Endometrium (tissue), 2 donors: ENCODE data around the gene CTF1.
"Not testable (repeated sequence)": the region's sequence is repeated elsewhere in the genome, so short reads cannot be mapped to it uniquely, and the experiment has no call there.

Experiments
- FAIRE-seq: peaks from 2 replicates; lab custom pipeline; 2012; peaks lifted over from hg19 to GRCh38; lab: Jason Lieb, UNC
- donor health status: control.
- donor health status: control.

CTF1 gene

DNA sequence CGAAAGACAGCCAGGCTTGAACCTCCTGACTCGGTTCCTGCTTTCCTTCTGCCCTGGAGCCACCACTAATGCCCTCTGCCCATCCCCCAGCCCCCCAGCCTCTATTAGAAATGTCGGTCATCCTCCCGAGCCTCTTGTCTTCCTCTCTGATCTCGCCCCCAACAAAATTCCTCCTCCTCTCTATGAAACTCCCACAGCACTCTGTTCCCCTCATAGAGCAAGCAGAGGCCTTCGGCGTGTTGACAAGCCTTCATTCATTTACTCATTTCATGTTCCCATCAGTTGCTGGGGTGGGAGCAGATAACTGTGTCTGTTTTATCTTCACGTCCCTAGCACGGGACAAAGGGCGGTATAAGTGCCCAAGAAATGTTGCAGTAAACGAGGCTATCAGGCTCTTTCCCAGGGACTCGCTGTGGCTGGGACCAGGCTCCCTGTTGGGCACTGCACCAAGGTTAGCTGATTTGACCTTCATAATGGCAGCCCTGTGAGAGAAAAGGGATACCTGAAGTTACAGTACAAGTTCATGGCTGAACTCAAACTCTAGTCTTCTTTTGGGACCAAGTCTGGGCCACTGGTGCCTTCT is 34.7 kb downstream of the CTF1 start:
- FAIRE-seq = no peak

DNA sequence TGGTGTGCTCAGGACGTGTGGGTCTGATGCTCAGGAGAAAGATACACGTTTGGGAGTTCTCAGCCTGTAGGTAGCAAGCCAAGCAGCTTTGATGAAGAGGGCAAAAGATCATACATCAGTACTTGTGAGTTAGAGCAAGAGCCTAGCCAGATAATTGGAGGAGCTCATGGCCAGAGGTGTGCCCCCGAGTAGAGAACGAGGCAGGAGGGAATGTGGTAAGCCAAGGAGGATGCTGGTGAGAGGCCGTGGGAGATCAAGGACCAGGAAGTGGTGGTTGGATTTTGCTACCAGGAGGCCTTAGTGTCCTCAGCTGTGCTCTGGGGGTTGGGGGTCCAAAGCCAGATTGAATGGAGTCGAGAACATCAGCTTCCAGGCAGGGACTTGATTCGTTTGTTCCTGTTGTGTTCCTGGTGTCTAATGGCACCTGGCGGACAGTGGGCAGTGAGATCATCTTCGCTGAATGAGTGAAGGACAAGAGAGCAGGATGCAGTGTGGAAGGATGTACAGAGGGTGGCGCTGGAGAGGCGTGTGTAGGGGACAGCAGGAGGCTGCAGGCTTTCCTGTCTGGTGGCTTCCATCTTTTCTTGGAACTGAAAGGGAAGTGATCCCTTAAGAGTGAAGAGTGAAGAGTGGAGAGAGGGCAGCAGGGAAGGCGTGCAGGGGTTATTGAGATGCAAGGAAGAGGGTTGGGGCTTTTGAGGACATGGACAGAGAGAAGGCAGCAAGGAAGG is 38.6 kb downstream of the CTF1 start:
- FAIRE-seq = no peak

DNA sequence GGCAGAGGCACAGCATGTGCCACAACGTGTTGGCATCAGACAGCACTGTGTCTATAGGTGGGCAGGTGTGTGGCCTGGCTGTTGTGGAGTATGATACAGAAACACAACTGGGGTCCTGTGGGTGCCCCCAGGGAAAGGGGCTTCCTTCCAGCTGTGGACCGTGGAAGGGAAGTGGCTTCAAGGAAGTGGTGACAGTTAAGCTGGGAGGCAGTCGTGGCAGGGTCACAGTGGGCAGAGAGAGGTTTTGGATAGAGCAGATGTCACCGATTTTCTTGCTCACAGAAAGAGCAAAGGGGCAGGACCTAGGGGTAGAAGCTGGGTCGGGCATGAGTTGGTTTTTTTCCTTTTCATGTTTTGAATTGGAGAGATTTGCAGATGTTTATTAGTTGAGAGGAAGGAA is 41.3 kb downstream of the CTF1 start:
- FAIRE-seq = no peak

DNA sequence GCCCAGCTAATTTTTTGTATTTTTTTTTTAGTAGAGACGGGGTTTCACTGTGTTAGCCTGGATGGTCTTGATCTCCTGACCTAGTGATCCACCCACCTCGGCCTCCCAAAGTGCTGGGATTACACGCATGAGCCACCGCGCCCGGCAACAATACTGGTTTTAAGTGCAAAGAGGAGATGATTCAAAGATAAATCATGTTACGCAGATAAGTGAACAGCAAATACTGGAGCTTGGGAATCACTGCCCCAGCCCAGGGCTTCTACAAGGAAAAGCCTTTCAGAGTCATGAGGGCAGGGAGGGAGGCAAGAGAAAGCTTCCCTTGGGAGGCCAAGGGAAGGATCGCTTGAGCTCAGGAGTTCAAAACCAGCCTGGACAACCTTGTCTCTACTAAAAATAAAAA is 43.2 kb downstream of the CTF1 start:
- FAIRE-seq = not testable (repeated sequence)

DNA sequence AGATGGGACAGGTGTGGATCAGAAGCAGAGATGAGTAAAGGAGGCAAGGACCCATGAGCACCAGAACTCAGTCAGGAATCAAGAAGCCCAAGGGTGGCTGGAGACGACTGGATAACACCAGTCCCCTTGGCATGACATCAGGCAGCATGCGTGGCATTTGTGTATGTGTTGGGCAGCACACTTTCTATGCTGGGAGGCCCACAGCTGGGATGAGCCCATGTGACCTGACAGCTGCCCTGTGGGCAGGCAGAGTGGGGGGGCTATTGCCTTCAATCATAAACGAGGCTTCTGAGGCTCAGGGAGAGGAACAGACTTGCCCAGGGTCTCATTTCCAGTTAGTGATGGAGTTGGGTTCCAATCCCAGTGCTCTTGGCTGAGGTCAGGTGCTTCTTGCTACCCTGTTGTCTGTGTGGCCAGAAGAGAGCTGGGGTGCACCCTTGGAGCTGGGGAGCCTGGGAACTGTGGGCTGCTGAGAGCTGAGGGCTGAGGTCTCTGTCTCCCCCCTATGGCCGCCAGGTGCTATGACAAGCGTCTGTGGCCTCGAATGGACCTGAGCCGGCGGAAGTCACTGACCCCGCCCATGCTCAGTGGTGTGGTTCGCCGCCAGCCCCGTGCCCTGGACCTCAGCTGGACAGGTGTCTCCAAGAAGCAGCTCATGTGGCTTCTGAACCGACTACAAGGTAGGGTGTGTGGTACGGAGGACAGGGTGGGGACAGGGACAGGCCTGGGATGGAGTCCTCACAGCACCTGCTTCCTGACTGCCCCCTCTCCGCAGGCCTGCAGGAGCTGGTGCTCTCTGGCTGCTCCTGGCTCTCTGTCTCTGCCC is 45.4 kb downstream of the CTF1 start:
- FAIRE-seq = no peak

DNA sequence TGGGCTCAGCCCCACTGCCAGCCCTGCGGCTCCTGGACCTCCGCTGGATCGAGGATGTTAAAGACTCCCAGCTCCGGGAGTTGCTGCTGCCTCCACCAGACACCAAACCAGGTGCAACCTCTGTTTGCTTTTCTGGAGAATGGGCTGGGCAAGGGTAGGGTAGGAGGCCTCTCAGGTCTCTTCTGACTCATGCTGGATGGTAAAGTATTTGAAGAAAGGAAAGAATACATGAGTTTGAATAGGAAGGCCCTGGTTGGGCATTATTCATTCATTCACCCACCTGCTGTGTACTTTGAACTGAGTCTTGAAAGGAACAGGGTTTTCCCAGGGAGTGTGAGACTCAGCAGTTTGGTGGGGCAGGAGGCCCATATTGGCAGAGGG is 46.0 kb downstream of the CTF1 start:
- FAIRE-seq = no peak

DNA sequence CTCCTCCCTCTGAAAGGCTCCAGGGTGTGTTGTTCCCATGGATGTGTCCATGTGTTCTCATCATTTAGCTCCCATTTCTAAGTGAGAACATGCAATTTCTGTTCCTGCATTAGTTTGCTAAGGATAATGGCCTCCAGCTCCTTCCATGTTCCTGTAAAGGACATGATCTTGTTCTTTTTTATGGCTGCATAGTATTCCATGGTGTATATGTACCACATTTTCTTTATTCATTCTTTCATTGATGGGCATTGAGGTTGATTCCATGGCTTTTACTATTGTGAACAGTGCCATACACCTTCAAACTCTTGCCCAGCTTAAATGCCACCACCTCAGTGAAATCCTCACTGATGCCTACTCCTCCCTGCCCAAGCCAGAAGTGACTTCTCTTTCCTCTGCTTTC is 47.9 kb downstream of the CTF1 start:
- FAIRE-seq = no peak

DNA sequence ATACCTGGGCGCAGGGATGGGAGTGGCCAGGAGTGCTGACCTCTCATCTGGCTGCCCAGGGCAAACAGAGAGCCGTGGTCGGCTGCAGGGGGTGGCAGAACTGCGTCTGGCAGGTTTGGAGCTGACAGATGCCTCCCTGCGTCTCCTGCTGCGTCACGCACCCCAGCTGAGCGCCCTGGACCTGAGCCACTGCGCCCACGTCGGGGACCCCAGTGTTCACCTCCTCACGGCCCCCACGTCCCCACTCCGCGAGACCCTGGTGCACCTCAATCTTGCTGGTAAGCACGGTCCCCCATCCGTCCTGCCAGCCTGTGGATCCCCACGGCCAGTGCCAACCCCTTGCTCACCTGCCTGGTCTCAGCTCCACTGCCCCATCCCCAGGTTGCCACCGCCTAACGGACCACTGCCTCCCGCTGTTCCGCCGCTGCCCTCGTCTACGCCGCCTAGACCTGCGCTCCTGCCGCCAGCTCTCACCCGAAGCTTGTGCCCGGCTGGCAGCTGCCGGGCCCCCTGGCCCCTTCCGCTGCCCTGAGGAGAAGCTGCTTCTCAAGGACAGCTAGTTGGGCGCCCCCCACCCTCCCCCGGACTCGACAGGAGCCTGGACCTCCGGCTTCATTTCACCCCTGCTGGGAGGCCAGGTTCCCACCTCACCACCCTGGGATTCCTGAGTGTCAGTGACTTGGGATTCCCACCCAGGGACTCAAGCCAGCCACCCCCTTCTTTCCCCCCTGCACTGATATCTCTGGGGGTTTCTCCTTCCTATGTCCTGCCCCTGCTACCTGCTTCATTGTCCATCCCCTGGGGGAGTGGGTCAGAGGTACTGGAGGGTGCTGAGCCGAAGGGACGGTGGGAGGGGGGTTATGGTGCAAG is 50.5 kb downstream of the CTF1 start:
- FAIRE-seq = no peak

DNA sequence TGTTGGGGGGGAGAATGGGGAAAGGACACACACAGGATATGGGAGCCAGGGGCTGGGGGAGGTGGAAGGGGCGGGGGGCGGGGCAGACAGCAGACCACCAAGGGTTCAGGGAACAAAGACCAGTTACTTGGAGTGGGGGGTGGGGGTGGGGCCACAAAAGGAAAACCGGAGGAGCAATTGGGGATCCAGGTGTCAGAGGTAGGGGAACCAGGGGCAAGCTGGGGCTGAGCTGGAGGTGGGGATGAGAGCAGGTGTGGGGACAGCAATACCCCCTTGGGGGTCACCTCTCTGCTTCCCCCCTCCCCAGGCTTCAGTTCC is 51.1 kb downstream of the CTF1 start:
- FAIRE-seq = no peak

DNA sequence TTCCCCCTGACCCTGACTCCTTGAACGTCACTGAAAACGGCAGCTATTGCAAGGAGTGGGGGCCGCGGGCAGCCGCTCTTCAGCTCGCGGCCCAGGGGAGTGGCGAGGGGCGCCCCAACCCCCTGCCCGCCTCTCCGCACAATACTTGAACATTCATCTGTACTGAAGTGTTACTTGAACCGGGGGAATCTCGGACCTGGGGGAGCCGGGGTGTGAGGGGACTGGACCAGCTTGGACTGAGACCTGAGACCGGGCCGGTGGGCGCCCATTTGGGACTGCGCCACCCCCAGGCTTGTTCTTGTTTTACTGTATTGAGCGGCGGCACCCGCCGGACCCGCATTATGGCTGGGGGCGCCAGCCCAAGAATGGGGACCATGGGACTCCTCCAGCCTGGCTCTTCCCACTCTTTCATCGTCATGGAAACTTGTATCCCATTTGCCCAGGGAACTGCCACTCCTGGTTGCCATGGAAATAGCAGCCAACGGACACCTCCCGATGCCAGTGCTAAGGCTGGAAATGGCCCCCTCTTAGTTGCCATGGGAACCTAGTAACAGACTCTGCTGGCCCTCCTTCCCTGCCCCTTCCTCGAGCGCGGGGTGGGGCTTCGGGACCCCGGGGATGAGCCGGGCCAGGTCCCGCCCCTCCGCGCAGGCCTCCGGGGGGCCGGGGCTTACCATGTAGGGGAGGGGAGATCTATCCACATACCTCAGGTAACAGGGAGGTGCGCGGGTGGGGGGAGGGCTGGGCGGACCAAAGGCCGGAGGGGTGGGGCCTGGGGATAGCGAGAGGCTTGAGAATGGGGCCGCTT is 51.6 kb downstream of the CTF1 start:
- no peak for FAIRE-seq

DNA sequence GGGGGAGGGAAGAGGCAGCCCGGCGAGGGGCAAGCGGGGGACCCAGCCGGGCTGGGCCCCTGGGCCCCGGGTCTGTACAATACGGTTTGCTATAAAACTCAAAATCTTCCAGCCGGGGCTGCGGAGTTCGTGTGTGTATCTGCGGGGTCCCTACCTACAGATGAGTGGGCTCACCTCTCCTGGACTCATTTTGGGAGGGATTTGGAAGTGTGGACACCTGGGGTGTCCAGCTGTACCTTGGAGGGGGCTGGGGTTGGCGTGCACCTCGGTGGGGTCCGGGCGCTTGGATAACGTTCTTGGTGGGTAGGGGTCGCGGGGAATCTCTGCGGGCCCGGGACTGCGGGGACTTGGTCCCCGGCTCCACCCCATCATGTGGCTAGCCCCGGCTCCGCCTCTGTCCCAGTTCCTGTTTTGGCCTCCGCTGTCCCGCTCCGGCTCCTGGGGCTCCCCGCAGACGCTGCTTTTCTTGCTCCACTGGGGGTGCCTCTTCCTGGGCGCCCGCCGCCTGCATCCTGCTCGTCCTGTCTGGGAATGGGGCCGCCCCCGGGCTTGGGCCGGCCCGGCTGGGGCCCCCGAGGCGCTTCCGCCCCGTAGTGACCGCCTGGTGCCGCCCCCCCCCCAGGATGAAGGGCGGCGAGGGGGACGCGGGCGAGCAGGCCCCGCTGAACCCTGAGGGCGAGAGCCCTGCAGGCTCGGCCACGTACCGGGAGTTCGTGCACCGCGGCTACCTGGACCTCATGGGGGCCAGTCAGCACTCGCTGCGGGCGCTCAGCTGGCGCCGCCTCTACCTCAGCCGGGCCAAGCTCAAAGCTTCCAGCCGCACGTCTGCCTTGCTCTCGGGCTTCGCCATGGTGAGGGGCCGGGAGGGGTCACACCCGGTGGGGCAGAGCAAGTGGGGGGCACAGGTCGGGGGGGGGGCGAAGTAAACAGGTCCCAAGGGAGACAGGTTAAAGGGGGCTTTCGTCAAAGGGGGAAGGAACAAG is 52.5 kb downstream of the CTF1 start, which contains the start of gene ORAI3:
TSS of gene ORAI3 (plus strand) at position 402 of the 983 bp plus-strand sequence. CDS start at position 624, 222 bp downstream.
- FAIRE-seq = no peak

DNA sequence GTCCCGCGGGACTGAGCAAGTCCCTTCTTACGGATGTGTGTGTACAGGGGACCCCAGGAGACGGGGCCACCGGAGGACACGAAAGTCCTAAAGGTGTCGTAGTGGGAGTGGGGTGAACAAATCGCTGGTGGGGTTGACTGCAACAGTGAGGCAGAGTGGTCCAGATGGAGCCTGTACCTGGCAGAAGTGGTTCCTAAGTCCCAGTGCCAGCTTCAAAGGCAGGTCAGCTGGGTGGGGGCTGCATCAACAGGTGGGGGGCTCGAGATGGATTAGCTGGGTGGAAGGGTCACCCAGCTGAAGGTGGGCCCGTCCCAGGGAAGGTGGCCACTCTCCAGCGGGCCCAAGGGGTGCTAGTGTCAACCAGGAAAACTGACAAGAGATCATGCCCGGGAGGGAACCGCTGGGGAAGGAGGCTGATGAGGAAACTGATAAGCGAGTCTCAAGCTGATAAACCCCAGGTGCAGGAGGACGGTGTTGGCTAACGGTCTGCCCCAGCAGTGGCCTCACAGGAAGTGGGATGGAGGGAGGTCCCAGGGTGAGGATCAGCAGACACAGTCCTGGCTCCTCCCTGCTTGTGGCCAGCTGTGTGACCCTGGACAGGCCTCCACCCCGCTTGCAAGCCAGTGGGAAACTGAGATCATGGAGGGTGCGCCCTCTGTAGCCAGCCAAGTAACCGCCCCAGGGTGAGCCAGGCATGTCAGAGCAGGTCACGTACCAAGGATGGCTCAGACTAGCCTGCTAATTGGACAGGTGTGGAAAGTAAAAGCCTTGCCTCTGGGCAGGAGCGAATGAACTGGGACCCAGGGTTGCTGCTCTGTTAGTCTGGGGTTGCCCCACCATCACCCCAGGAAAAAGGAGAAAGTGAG is 53.5 kb downstream of the CTF1 start:
- no peak for FAIRE-seq

DNA sequence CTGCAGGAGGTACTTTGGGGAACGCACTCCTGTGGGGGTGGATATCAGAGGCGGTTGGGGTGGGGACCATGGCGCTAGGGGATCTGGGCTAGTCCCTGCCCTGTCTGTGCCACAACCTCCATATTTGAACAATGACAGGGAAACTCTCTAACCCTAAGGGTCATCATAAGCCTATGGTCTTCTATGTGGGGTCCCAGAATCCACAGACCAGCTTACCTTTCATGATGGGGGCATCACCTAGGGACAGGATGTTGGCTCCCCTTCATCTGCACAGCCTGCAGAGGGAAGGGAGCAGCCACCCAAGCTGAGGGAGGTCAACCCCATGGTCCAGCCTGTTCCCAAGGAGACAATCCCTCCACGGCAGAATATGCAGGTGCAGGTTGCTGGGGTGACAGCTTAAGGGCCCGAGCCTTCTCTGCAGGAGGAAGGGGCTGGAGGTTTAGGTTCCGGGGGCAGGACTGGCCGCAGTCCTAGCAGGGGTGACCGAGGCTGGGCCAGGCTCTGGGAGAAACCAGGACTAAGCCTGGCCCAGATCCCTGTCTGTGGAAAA is 54.2 kb downstream of the CTF1 start:
- no peak for FAIRE-seq

DNA sequence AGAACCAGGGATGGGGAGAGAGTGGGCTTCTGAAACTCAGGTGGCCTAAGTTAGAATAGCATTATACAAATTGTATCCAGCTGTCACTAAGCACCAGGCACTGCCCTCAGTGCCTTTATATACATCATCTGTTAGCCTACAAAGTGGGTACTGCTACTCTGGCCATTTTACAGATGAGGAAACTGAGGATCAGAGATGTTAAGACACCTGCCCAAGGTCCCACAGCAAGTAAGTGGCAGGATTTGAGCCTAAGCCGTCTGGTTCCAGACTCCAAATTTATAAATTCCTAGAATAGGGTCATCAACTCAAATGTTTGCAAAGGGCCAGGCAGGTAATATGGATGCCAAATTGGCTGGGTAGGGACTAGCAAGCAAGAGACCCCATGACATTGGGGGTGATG is 54.8 kb downstream of the CTF1 start:
- no peak for FAIRE-seq

DNA sequence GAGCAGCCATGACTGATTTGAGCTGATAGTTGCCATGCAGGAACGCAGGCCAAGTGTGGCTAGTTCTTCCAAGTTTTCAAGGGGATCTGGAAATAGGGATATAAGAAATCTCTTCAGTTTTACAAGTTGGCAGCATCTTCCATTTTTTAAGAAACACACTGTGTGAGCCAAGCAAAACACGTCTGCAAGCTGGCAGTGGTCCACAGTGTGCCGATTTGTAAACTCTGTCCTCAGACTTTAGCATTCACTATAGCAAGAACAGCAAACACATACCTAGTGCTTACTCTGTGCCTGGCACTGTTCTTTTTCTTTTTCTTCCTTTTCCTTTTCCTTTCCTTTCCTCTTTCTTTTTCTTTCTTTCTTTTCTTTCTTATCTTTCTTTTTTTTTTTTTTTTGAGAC is 55.3 kb downstream of the CTF1 start:
- FAIRE-seq = no peak

DNA sequence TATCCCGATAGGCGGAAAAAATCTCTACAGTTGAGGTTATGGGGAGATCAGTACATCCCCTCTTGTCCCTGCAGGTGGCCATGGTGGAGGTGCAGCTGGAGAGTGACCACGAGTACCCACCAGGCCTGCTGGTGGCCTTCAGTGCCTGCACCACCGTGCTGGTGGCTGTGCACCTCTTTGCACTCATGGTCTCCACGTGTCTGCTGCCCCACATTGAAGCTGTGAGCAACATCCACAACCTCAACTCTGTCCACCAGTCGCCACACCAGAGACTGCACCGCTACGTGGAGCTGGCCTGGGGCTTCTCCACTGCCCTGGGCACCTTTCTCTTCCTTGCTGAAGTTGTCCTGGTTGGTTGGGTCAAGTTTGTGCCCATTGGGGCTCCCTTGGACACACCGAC is 56.7 kb downstream of the CTF1 start:
- no peak for FAIRE-seq
